Activated CD8-positive, alpha-beta memory T cell treated with anti-CD3 and anti-CD28 coated beads, Interleukin-2, amount 50 U/mL, for 24 hours (primary cell): ENCODE results near the gene EIF4E3.

Experiments used
- DNase-seq: peaks from one replicate; pipeline ENCODE4 v3.0.0-alpha.2; 2020; ENCODE audit errors: extremely low read depth

EIF4E3 gene

DNA sequence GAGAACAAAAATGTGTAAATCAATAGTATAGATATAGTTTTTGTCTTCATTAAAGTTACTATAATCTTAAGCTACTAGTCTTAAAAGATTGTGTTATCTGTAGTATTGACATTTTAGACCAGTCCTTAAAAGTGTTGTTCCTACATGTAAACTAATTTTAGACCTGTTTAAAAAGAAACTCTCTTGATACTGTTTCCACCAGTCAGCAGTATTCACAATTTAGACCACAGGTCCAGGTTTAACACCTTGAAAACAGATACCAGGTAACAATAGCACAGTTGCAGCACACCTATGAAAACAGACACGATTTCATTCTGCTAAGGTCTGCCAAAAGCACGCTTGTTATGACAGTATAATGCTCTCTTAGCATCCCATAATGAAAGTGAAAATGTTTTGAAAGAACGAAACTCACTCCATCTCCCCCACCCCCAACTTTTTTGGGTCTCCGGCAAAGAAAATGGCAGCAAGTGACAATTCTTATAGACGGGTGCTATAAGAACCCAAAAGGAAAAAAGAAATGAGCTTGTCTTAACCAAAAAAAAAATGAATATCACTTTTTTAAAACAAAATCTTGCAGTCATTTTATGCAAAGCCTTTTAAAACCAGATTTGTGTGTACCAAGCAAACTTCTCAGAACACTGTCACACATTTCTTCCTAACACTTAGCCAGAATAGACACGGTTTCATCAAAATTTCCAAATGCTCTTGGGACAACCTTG lies 1.6 kb downstream of the EIF4E3 start:
- DNase-seq = no peak

DNA sequence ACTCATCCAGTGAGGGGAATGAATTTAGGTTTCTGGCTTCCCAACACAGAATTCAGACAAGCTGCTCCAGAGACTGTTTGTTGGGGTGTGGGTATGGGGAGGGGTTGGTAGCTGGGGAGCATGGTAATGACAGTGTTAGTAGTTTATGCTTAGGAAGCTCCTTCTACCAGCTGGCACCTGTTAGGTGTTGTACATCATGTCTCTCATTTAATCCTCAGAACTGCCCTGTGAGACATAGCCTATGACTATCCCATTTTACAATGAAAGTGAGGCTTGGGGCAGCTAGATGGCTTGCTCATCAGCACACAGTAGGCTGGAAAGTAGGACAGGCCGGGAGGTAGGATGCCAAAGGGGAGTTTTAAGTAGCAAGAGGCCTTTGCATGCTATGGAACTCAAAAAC lies 2.5 kb downstream of the EIF4E3 start:
- no peak for DNase-seq

DNA sequence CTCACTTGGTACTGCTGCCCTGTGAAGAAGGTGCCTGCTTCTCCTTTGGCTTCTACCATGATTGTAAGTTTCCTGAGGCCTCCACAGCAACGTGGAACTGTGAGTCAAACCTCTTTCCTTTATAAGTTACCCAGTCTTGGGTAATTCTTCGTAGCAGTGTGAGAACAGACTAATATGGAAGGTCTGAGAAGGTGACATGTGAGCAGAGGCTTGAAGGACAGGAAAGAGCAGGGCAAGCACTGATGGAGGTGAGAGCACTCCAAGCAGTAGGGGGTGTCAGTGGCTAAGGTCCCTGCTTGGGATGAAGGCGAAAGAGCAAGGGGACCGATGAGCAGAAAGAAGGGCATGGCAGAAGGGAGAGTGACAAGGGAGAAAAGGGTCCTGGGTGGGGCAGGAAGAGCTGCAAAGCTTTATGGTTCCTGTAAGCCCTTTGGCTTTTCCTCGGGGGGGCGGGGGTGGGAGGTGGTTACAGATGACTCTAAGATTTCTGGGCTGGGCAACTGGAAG lies 3.5 kb downstream of the EIF4E3 start:
- no peak for DNase-seq

DNA sequence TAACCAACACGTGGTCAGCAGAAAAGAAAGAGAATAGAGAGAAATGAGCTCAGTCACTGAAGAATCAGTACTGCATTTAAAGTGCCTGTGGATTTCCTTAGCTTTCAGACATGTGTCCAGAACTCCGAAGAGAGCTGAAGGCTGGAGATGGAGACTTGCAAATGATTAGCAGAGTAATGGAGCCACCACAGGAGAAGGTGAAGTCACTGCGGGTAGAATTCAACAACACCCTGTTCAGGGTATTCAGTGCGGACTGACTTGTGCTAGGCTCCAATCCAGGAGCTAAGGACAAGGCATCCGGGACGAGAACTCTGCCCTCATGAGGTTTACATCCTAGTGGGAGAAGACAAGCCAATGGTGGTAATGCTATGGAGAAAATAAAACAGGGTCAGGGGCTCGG lies 4.2 kb downstream of the EIF4E3 start:
- no peak for DNase-seq

DNA sequence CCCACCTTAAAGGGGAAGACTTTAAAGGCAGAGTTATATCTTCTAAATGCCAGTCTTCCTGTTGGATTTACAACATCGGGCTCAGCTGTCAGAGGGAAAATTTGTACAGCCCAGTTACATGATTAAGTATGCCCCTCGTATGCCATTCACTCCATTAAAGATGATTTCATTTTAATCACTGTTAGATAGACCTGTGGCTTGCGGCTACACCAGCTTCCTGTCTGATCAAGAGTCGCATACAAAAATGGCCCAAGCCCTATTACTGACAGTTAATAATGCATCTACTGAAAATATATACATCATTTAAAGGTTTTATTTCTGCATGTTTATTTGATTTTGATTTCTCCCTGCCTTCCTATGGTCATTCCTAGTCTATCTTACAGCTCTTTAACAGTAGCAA lies 7.1 kb downstream of the EIF4E3 start:
- DNase-seq = no peak

DNA sequence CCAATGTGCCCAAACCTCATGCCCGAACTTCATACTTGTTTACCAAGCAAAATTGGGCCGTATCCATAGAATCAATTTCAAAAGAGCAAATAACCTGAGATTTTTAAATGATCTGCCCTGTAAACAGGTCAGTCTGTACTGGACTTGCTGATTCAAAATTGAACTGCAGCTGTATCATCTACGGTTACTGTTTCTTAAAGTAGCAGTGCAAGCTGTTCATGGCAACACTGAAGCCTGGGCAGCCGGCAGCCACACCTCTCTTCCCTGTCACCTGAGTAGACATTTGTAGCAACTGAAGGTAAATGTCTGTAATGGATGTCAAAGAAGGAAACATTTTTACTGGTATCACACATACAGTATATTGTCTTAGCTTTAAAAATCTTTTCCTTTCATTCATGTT lies 10.6 kb downstream of the EIF4E3 start:
- no peak for DNase-seq

DNA sequence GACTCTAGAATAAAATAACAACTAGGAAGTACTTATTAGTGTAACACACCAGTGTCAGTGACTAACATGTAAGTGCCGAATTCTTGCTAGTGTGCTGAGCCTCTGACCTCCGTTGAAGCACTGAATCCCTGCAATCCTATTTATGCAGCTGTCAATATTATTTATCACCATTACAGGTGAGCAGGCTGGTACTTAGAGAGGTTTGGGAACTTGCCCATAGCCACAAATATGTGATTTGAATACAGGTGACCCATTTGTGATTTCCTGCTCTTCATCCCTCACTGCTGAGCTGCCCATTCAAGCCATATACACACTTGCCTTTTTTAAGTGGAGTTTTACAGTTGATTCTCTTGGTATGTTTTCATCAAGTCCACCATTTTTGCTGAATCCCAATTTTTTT lies 12.2 kb downstream of the EIF4E3 start:
- DNase-seq = no peak

DNA sequence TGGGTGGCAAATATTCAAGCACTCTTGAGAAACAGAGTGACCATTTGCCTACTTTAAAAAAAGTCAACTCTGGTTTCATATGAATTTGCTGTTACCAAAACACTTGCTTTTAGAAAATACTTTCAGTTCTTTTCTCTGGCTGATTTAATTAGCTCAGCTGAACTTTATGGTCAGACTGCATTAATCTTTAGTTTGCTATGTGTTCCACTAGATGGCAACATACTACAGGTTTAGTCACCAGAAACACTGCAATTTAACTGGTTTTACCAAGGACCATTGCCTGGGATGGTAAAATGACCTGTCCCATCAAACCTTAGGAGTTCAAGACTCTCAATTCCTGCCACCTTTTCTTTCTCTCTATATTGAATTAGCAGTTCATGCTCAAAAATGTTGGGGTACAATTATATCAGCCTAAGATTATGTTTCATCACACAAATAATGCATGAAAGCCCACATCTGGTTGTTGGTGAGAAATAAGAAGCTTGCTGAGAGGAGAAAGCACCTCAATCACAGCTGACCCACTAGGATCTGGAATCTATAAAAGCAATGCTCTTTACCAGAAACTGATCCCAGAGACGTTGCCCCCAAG lies 14.2 kb downstream of the EIF4E3 start:
- DNase-seq = no peak

DNA sequence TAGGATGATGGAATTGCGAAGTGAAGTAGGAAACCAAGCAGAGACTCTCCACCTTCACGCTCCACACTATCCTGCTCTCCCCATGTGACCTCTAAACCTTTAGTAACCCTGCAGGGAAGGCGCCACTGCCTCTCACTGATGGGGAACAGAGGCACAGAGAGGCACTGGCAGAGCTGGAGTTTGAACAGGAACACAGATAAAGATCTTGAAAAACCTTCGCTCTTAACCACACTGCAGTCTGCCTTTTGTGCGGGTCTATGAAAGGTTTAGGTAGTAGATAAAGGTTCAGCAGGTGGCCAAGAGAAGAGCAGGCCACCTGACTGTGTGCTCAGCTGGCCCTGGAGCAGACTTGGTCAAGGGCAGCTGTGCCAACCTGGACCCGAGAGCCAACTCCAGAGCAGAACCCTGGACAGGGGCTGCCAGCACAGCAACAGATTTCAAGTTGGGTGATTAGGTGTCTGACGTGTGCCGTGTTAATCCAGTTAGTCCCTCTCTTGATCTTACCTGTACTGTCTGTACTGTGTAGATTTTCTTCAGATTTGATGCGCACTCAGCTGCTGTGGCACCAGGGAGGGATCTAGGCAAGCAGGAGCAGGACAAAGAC lies 15.2 kb downstream of the EIF4E3 start:
- no peak for DNase-seq

DNA sequence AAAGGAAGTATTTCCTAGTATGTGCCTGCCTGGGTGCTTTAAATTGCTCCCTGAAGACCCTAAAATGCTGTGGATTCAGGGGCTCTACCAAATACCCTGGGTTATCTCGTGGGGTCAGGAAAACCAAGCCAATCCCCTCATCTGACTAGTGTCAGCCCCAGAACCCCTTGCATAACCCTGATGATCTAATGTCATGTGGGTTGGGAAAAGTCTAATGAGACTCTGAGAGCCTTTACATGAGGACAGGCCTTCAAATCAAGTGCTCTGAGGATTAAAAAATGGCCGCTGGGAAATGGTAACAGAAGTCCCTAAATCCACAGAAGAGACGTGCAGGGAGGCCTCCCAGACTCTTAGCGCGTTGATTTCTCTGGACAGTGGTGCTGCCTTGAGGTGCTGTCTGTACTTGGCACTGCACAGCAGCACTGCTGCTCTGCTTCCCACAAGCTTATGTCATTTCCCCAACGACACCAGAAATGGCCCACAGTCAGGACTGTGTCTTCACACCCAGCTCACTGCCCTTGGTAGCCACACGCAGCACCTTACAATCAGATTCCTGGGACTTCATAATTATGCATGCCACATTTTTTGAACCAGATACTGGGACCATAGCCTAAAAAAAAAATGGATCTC lies 16.6 kb downstream of the EIF4E3 start:
- DNase-seq = no peak

DNA sequence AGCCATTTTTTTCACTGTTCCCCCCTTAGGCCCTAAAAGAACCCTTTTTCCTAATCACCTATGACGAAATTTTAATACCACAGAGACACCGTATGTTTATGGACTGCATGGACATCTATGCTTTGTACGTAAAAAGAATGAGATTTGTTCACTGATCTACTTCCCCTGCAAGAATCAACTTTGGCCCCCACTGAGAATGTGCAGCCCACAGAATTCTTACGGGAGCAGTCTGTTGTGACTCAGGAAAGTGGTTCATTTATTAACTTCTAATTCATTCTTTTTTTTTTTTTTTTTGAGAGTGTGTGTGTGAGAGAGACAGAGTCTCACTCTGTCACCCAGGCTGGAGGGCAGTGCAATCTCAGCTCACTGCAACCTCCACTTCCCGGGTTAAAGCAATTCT lies 17.6 kb downstream of the EIF4E3 start:
- DNase-seq = no peak

DNA sequence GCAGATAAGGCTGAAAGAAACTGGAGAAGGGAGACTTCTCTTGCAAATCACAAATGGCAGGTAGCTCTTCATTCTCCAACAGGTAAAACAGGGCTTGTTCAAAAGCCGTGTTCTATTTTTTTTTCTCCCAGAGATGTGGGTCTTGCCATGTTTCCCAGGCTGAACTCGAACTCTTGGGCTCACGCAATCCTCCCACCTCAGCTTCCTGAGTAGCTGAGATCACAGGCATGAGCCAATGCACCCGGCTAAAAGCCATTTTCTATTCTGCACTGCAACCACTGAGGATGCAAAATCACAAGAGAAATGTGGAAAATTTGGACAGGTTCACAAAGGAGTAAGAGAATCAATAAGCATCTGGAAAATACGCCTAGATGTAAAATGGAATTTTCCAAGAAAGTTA lies 19.5 kb downstream of the EIF4E3 start:
- DNase-seq = no peak

DNA sequence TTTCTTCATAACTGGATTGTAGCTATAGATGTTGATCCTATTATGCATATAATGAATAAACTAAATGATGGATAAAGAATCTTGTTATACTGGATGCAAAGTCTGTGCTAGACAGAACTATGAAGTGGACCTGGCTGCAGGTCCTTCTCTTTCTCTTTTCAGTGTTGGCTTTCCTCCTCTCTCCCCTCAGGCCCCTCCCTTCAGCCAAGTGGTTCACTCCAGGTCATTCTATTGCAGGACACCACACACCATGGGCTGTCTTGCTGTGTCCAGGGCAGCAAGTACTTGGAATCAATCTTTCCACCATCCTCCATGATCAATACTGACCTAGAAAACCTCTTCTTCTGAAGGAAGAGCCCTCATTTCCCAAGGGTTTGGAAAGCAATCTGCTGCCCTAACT lies 20.3 kb downstream of the EIF4E3 start:
- DNase-seq = no peak

DNA sequence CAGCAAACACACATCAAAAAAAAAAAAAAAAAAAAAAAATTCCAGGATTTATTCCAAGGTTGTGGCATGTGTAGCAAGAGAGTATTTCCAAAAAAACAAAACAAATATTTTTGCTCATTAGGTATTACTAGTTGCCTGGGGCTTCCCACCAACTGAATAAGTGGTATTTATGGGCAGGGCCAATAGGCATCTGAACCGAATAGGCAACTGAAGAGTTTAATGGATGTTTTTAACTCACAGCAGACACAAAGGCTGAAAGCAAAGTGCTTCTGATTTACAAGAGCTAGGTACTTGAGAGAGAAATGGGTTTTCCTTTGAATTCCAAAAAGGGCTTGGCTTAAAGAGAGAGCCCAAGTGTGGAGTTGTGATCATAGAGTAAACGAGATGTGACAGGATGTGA lies 21.4 kb downstream of the EIF4E3 start:
- no peak for DNase-seq

DNA sequence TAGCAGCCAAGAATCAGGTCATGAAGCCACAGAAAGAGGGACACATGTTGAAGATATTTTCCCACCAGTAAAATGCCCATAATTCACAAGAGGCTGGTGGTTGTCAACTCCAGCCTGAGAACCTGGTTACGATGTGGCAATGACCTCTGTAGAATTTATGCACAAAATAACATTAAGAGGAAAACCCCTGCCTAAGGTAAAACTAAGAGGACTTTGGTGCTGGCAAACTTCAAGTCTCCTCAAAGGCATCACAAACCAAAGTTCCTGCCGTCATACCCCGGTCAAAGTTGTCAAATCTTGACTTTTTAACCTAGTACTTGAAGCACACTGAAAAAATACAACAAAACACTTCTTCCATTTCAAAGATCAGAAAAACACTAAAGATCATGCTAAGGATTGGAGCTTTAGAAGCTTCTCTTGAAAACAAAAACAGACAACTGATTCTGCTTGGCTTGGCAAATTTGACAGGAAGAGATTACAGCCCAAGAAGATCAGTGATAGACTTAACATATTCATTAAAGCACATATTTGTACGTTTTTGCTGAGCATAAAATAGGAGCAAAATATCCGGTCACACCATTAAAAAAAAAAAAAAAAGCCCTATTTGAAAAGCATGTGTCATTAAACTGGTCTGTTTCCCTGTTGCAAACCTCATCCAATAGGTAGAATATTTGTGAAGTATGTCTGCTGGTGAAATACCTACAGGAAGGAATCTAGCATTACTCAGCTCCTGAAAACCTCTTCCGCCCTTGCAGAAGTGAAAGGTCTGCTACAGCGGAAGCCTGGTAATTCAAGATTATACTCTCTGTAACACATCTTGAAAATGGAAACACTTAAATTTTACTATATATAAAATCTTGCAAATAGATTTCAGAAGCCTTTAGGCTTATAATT lies 22.8 kb downstream of the EIF4E3 start:
- no peak for DNase-seq

DNA sequence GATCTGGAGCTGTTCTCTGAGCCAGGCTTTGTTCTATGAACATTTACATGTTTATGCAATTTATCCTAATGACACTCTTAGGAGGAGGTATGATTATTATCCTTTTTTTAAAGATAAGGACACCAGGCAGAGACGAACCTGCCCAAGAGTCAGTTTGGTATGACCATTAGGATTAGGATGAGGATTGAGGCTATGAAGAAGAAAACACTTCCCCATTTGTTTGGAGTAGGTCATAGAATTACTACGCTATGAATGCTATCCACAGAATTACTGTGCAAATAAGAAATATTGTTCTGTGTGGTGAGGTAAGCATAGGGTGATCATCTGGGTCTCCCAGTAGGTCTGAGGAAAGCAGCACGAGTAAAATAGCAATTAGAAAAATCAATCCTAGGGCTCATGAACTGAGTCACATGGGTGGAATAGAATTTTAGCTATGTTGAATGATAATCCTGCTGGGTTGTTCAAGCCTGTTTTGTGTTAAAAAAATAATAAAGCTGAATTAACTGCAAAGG lies 23.9 kb downstream of the EIF4E3 start:
- no peak for DNase-seq

DNA sequence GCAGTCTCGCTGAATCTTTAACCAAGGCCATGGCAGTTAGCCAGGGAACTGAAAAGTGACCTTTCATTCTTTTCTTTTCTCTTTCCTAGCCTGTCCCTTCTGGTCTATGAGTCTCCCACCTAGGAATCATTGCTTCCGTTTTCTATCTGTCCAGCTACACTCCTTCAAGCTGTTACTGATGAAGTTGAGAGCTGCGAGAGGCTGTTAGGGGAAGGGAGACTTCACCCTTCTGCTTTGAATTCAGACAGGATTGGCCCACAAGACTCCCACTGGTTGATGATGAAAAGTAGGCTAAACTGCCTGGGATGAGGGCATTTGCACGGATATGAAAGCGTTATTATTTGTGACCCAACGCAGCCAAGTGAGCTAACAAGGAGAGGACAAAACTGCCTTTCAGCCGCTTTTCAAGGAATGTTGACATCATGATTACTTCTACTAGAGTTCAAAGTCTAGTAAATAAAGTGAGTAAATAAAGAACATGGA lies 30.2 kb downstream of the EIF4E3 start:
- DNase-seq = no peak

DNA sequence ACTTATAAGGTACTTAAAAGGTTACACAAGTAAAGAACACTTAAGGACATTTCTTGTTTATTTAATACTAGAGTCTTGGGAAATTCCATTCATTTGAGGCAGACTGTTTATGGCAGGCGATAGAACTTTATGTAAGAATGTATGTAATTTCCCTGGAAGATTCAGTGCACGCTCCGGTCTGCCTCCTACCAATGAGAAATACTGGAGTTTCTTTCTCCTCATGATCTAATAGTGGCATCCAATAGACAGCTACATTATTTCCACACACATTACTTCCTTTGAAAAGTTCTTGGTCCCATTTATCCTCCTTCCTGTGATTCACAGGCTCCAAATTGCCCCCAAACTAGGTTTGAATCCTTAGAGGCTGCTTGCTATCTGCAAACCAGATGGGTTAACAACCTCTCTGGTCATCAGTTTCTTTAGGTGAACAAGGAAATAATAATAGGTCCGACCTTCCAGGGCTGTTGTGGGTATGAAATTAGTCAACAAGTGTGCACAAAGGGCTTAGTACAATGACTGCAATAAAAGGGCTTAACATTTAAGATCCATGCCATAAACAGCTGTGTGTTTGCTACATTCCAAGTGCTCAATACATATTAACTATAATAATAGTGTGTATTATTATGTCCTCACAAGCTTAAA lies 30.7 kb downstream of the EIF4E3 start:
- DNase-seq = no peak

DNA sequence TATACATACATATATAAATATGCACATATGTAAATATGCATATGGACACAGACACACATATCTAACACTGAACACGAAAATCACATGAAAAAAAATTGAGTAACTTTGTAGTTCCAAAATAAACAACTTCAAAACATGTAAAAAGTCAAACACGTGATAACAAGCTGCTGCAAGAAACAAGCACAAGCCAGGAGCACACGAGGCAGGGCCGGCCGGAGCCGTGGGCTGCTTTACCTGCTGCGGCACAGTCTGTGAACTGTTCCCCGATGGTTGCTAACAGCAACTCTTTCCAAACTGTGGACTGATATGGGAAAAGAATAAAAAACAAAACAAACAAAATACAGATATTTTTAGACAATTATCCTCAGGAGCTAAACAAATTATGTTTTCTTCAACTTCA lies 31.6 kb downstream of the EIF4E3 start:
- DNase-seq = no peak

DNA sequence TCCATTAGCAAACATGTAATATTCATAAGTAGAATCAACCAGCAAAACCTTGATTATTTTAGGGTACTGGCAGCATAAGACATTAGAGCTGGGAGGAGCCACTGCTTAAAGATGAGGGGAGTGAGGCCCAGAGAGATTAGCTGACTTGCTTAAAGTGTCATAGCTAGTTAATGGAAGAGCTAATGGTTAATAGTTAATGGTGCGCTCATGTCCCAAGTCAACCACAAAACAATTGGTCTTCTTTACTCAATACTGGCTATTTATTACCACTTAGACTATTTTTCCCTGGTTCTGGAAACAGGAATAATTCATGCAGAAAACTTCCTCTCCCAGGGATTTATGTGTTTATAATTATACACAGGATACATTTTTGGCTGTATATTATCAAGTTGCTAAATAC lies 33.1 kb downstream of the EIF4E3 start:
- DNase-seq = no peak

DNA sequence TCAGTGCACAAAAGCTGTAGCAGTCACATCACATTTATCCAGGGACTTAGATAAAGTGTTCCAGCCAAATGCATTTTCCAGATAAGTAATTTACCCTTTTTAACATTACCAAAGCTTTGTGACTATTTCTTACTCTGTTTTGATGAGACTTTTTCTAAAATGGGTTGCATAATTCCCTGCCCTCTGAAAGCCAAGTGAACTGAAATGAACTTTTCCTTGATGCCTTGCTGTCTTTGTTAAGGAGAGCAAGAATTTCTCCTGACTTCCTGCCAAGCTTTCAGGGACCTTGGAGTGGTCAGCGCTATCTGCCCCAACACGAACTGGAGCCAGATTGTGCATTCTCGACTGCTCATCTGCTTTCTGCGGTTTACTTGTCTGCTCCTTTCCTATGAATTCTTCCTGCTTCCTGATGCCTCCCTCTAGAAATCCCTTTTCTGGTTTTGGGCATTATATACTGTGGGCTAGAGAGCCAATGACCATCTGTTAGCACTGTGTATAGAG lies 34.8 kb downstream of the EIF4E3 start:
- DNase-seq = no peak
